MM.1S (cell line): ENCODE data around the gene NTN4.

Source experiments
- DNase-seq: peaks from one replicate; pipeline ENCODE4 v3.0.0-alpha.2; 2015
- H2AFZ ChIP-seq: fragments of 300-600 bp; sonication (generic); 2 replicates; pipeline ENCODE4 v1.6.0; 2016; ENCODE audit warnings: antibody characterized with exemption, low read length
- H3F3A ChIP-seq: fragments of 300-600 bp; sonication (generic); 2 replicates; pipeline ENCODE4 v1.6.1; 2016; ENCODE audit warnings: mild to moderate bottlenecking, antibody characterized with exemption, low read length, moderate library complexity, mixed read lengths; ENCODE audit not compliant: insufficient read depth
- H3K27ac ChIP-seq: fragments of 300-600 bp; sonication (generic); 2 replicates; pipeline ENCODE4 v1.5.1; 2016; ENCODE audit warnings: mild to moderate bottlenecking, low read length
- H3K27me3 ChIP-seq: fragments of 300-600 bp; sonication (generic); replicated peaks from 2 replicates; pipeline ENCODE4 v1.6.0; 2016; ENCODE audit warnings: low read length; ENCODE audit not compliant: insufficient read depth
- H3K36me3 ChIP-seq: fragments of 300-600 bp; sonication (generic); replicated peaks from 2 replicates; pipeline ENCODE4 v1.6.1; 2016; ENCODE audit warnings: mild to moderate bottlenecking, low read length, mixed read lengths; ENCODE audit not compliant: insufficient read depth
- H3K4me1 ChIP-seq: fragments of 300-600 bp; sonication (generic); 2 replicates; pipeline ENCODE4 v1.6.1; 2016; ENCODE audit warnings: low read length, mixed read lengths
- H3K4me2 ChIP-seq: fragments of 300-600 bp; sonication (generic); 2 replicates; pipeline ENCODE4 v1.6.0; 2016; ENCODE audit warnings: low read depth, low read length
- H3K4me3 ChIP-seq: fragments of 300-600 bp; sonication (generic); 2 replicates; pipeline ENCODE4 v1.5.1; 2016; ENCODE audit warnings: low read length, mixed read lengths
- H3K79me2 ChIP-seq: fragments of 300-600 bp; sonication (generic); 2 replicates; pipeline ENCODE4 v1.6.1; 2016; ENCODE audit warnings: mixed run types, low read length, mixed read lengths
- H3K9ac ChIP-seq: fragments of 300-600 bp; sonication (generic); 2 replicates; pipeline ENCODE4 v1.6.1; 2016; ENCODE audit warnings: low read length, mixed read lengths
- H3K9me2 ChIP-seq: fragments of 300-600 bp; sonication (generic); replicated peaks from 2 replicates; pipeline ENCODE4 v1.6.1; 2016; ENCODE audit warnings: mild to moderate bottlenecking, low read length, mixed read lengths; ENCODE audit not compliant: insufficient read depth
- H3K9me3 ChIP-seq: fragments of 300-600 bp; sonication (generic); replicated peaks from 2 replicates; pipeline ENCODE4 v1.6.1; 2016; ENCODE audit warnings: mild to moderate bottlenecking, low read length, mixed read lengths; ENCODE audit not compliant: insufficient read depth
- H4K20me1 ChIP-seq: fragments of 300-600 bp; sonication (generic); 2 replicates; pipeline ENCODE4 v1.6.1; 2016; ENCODE audit warnings: mild to moderate bottlenecking, low read length, moderate library complexity, mixed read lengths; ENCODE audit not compliant: insufficient read depth
- EZH2 ChIP-seq: fragments of 300-600 bp; sonication (generic); optimal IDR thresholded peaks from 2 replicates; pipeline ENCODE3; 2017; ENCODE audit warnings: low read depth, mild to moderate bottlenecking, antibody characterized with exemption, low read length, mixed read lengths
- EZH2phosphoT487 ChIP-seq: fragments of 300-600 bp; sonication (generic); IDR thresholded peaks from 2 replicates; pipeline ENCODE4 v1.6.1; 2018; ENCODE audit warnings: antibody characterized with exemption, low read length
- TF ChIP-seq, protein P1 (sequence below): fragments of 300-600 bp; sonication (generic); IDR thresholded peaks from 2 replicates; pipeline ENCODE4 v1.5.1; 2016; ENCODE audit warnings: antibody characterized with exemption, low read length, mixed read lengths

NTN4 gene

DNA sequence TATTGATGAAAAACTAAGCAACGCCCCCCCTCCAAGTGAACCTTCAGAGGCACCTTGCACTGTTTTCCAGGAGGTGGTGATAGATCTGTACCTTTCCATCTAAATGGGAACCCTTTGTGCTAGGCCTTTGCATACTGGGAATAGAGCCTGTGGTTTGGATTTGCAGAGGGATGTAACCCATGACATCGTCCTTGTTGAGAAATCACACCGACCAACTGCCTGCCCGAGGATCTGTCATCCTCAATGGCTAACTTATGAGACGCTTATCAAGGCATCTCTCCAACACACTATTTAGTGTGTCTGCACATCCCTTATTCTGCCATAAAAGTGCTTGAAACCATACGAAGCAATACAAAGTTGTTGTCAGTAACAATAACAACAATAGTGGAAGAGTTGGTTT lies 22.9 kb downstream of the NTN4 start:
- no peaks in the 10 kb centered on the region for H3K36me3 ChIP-seq
- no peak overlapping the region for H3K4me2 ChIP-seq
- no peaks in the 10 kb centered on the region for H3K79me2 ChIP-seq
- H2AFZ ChIP-seq: no peak overlapping the region
- H3K9me2 ChIP-seq: no peaks in the 10 kb centered on the region
- no peak for DNase-seq
- no peak for TF ChIP-seq EZH2
- no peak for TF ChIP-seq EZH2phosphoT487
- TF ChIP-seq, protein P1, sequence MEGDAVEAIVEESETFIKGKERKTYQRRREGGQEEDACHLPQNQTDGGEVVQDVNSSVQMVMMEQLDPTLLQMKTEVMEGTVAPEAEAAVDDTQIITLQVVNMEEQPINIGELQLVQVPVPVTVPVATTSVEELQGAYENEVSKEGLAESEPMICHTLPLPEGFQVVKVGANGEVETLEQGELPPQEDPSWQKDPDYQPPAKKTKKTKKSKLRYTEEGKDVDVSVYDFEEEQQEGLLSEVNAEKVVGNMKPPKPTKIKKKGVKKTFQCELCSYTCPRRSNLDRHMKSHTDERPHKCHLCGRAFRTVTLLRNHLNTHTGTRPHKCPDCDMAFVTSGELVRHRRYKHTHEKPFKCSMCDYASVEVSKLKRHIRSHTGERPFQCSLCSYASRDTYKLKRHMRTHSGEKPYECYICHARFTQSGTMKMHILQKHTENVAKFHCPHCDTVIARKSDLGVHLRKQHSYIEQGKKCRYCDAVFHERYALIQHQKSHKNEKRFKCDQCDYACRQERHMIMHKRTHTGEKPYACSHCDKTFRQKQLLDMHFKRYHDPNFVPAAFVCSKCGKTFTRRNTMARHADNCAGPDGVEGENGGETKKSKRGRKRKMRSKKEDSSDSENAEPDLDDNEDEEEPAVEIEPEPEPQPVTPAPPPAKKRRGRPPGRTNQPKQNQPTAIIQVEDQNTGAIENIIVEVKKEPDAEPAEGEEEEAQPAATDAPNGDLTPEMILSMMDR: no peak
- no peaks in the 10 kb centered on the region for H3K4me1 ChIP-seq
- no peaks in the 10 kb centered on the region for H3F3A ChIP-seq
- no peaks in the 10 kb centered on the region for H3K27me3 ChIP-seq
- H3K4me3 ChIP-seq: no peak overlapping the region
- H4K20me1 ChIP-seq: no peaks in the 10 kb centered on the region
- H3K9me3 ChIP-seq: no peaks in the 10 kb centered on the region
- H3K27ac ChIP-seq: no peak overlapping the region
- no peak overlapping the region for H3K9ac ChIP-seq

DNA sequence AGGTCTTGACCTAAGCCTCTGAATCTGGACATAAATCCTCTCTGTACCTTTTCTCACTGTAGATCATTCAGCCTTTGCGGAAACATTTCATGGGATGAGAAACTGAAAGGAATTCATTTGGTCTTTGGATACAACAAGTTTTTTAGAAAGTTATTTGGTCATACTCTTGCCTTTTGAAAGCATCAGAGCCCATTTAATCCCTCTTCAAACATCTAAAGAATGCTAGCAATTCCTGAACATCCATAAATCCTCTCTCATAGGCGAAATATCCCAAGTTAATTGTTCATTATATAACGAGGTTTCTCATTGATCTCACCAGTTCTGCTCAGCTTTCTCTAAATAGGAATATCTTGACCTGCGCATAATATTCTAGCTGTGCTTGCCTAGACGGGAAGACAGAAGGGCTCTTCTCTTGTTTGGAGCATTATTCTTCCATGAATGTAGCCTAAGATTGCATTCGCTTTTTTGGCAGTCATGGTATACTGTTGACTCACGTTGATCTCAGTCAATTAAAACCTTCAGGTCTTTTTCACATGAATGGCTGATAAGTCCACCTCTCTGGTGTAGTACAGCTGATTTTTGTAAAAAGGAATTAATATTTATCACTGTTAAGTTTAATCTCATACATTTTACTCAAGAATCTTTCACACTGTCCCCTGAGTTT lies 24.1 kb downstream of the NTN4 start:
- Histone ChIP-seq H3F3A (no peaks in the 10 kb centered on the region), H3K36me3 (no peaks in the 10 kb centered on the region), H3K4me2 (no peak overlapping the region), H3K4me1 (peaks cover 6% of the 10 kb centered on the region; the same call in 1 of the 2 replicates), H4K20me1 (no peaks in the 10 kb centered on the region), H3K9ac (no peak overlapping the region), H2AFZ (no peak overlapping the region), H3K9me2 (no peaks in the 10 kb centered on the region), H3K27me3 (no peaks in the 10 kb centered on the region), H3K27ac (no peak overlapping the region), H3K79me2 (no peaks in the 10 kb centered on the region), H3K9me3 (no peaks in the 10 kb centered on the region), H3K4me3 (no peak overlapping the region)
- no peak for DNase-seq
- TF ChIP-seq EZH2phosphoT487 (no peak), EZH2 (no peak)
- TF ChIP-seq, protein P1: no peak

DNA sequence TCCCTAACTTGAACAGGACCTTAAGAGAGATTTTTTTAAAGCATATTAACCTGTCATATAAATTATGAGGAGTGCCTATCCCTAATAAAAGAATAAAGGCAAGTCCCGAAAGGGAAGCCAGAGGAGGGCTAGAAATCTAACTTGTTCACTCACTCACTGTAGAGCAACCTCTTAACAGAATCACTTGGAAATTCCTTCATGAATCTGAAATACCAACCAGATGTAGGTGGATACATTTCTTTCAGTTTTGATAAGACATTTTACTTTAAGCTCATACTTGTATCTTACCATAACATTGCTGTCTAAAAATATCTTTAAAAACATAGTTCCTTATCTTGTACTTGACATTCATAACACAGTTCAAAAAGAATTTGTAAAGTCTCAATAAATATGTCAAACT lies 25.7 kb downstream of the NTN4 start:
- Histone ChIP-seq H4K20me1 (no peaks in the 10 kb centered on the region), H3K27me3 (no peaks in the 10 kb centered on the region), H3F3A (no peaks in the 10 kb centered on the region), H3K4me3 (no peak overlapping the region), H2AFZ (no peak overlapping the region), H3K9me2 (no peaks in the 10 kb centered on the region), H3K9ac (no peak overlapping the region), H3K79me2 (no peaks in the 10 kb centered on the region), H3K4me2 (no peak overlapping the region), H3K9me3 (no peaks in the 10 kb centered on the region), H3K4me1 (peaks cover 6% of the 10 kb centered on the region; the same call in 1 of the 2 replicates), H3K36me3 (no peaks in the 10 kb centered on the region), H3K27ac (no peak overlapping the region)
- no peak for DNase-seq
- no peak for TF ChIP-seq EZH2phosphoT487
- TF ChIP-seq EZH2: no peak
- TF ChIP-seq, protein P1: no peak
